Uterus (tissue), 4 donors: ENCODE measurements around the gene ATG4B. TPM values are rescaled to one million over a fixed set of nuclear protein-coding genes. Genes with fewer than 3 reads are reported as not detected.

Experiments used
- DNase-seq, 2 donors: peaks; one replicate each; pipeline ENCODE4 v3.0.0-alpha.2; 2019 to 2020
- H3K27ac ChIP-seq, 2 donors: fragments of 200-600 bp; sonication (generic); 1 replicate in 1 of 2; 2 replicates in 1 of 2; pipeline ENCODE4 v1.5.1; 2016 to 2018
- H3K27me3 ChIP-seq, 2 donors: fragments of 200-600 bp; sonication (generic); one replicate each; pipeline ENCODE4 v1.5.1; 2018 to 2019; ENCODE audit warnings: control low read depth in 1 of 2
- H3K36me3 ChIP-seq, 2 donors: fragments of 200-600 bp; sonication (generic); one replicate each; pipeline ENCODE4 v1.5.1; 2019; ENCODE audit warnings: control low read depth in 1 of 2
- H3K4me1 ChIP-seq, 2 donors: fragments of 200-600 bp; sonication (generic); one replicate each; pipeline ENCODE4 v1.5.1; 2018 to 2019; ENCODE audit warnings: control low read depth in 1 of 2
- H3K4me3 ChIP-seq, 2 donors: fragments of 200-600 bp; sonication (generic); 1 replicate in 1 of 2; 2 replicates in 1 of 2; pipeline ENCODE4 v1.5.1; 2018 to 2019; ENCODE audit warnings: mild to moderate bottlenecking in 1 of 2
- H3K9me3 ChIP-seq, 2 donors: fragments of 200-600 bp; sonication (generic); one replicate each; pipeline ENCODE4 v1.5.1; 2019; ENCODE audit warnings: control low read depth in 1 of 2
- POLR2A ChIP-seq, 2 donors: fragments of 450-650 bp; IDR thresholded peaks; one replicate each; pipeline ENCODE4 v1.6.1; 2016; ENCODE audit warnings: antibody characterized with exemption in 2 of 2, mild to moderate bottlenecking in 1 of 2, moderate library complexity in 1 of 2
- intact Hi-C: fragments of 100-400 bp; cut with DNase I; formaldehyde crosslinking; loops from one replicate; pipeline ENCODE4 v1.15.1; 2023; ENCODE audit warnings: low total_unique reads
- total RNA-seq, 4 donors: library from RNA; depleted of rRNA in 3 of 4; stranded (reverse); fragments of >200 nt in 3 of 4; gene quantifications; one replicate each; pipeline versions ENCODE4 v1.1.0 to v1.2.4, GENCODE V29; 2014 to 2023
- TF ChIP-seq, protein P1 (sequence below), 4 experiments: fragments of 200-600 bp in 2 of 4; fragments of 450-650 bp in 2 of 4; sonication (generic) in 2 of 4; IDR thresholded peaks; one replicate each; pipeline ENCODE4 v1.5.1; 2016 to 2019; ENCODE audit warnings: antibody characterized with exemption in 4 of 4, mild to moderate bottlenecking in 2 of 4, moderate library complexity in 1 of 4
- donor health status: DM: yes; HTN: yes; CAD: no.

Gene ATG4B
- total RNA-seq, 4 donors from 2014 or later, result 14.4 to 99.8 (median 56.7) TPM

DNA sequence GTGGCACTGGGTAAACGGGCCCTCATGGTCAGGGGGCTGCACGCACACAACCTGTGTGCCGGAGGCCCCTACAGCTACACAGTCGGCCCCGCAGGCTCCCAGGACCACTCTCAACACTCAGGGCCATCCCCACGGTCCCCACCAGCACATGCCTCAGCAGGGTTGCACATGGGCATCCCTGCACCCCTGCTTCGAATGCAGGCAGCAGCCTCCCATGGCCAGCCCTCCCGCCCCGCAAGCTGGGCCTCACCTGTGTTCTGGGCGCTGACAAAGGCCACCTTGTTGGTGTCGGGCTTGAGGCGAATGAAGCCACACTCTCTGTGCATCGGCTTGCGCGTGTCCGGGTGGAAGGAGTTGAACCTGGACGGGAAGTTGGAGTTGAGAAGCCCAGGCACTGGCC is 34.8 kb upstream of the ATG4B start:
- Histone ChIP-seq H3K4me1 (no peaks in the 10 kb centered on the region), H3K4me3 (no peak overlapping the region), H3K27ac (no peak overlapping the region), H3K27me3 (no peaks in the 10 kb centered on the region), H3K36me3 (no peaks in the 10 kb centered on the region), H3K9me3 (no peaks in the 10 kb centered on the region)
- intact Hi-C loops, result no loop called here
- no peak for TF ChIP-seq POLR2A (IDR thresholded peaks at IDR 0.05)
- TF ChIP-seq, protein P1, sequence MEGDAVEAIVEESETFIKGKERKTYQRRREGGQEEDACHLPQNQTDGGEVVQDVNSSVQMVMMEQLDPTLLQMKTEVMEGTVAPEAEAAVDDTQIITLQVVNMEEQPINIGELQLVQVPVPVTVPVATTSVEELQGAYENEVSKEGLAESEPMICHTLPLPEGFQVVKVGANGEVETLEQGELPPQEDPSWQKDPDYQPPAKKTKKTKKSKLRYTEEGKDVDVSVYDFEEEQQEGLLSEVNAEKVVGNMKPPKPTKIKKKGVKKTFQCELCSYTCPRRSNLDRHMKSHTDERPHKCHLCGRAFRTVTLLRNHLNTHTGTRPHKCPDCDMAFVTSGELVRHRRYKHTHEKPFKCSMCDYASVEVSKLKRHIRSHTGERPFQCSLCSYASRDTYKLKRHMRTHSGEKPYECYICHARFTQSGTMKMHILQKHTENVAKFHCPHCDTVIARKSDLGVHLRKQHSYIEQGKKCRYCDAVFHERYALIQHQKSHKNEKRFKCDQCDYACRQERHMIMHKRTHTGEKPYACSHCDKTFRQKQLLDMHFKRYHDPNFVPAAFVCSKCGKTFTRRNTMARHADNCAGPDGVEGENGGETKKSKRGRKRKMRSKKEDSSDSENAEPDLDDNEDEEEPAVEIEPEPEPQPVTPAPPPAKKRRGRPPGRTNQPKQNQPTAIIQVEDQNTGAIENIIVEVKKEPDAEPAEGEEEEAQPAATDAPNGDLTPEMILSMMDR (IDR thresholded peaks at IDR 0.05), result no peak
- no peak for DNase-seq

DNA sequence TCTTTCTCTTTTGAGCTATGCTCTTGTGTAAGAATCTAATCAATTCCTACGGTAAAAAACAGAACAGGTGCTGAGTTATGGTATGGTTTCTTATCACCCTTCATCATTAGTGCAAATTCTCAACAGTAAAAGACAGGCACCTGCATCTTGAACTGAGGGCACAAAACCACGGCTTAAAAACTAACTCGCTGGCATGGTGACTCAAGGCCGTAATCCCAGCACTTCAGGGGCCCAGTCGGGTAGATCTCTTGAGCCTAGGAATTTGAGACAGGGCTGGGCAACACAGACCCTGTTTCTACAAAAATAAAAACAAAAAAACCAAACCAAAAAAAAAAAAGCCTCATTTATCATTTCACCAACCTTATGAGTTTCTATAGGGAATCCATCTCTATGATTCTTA is 33.8 kb upstream of the ATG4B start:
- DNase-seq, result no peak
- H3K9me3 ChIP-seq, result no peaks in the 10 kb centered on the region
- H3K4me3 ChIP-seq, result no peak overlapping the region
- intact Hi-C loops, result no loop called here
- H3K27me3 ChIP-seq, result no peaks in the 10 kb centered on the region
- no peaks in the 10 kb centered on the region for H3K4me1 ChIP-seq
- no peaks in the 10 kb centered on the region for H3K36me3 ChIP-seq
- TF ChIP-seq POLR2A (IDR thresholded peaks at IDR 0.05), result no peak
- TF ChIP-seq, protein P1 (IDR thresholded peaks at IDR 0.05), result no peak
- H3K27ac ChIP-seq, result no peak overlapping the region

DNA sequence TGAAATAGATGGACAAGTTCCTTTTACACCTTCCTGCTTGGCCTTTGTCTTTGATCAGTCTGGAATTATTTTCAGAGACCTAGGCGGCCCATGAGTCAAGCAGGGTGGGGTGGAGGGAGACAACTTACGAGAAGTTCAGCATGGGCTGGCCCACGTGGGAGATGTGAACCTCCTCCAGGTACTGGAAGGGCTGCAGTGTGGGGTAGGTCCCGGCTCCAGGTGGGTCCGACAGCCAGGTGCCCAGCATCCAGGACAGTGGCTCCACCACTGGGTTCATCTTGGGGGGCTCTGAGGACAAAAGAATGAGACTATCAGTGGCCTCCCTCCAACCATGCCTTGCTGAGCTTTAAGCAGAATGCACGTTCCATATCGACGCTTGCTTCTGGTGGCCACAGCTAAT is 31.3 kb upstream of the ATG4B start:
- Histone ChIP-seq H3K36me3 (no peaks in the 10 kb centered on the region), H3K4me1 (no peaks in the 10 kb centered on the region), H3K9me3 (no peaks in the 10 kb centered on the region), H3K27me3 (no peaks in the 10 kb centered on the region), H3K4me3 (no peak overlapping the region), H3K27ac (no peak overlapping the region)
- TF ChIP-seq, protein P1 (IDR thresholded peaks at IDR 0.05), result no peak
- TF ChIP-seq POLR2A (IDR thresholded peaks at IDR 0.05), result no peak
- intact Hi-C loops, result no loop called here
- no peak for DNase-seq

DNA sequence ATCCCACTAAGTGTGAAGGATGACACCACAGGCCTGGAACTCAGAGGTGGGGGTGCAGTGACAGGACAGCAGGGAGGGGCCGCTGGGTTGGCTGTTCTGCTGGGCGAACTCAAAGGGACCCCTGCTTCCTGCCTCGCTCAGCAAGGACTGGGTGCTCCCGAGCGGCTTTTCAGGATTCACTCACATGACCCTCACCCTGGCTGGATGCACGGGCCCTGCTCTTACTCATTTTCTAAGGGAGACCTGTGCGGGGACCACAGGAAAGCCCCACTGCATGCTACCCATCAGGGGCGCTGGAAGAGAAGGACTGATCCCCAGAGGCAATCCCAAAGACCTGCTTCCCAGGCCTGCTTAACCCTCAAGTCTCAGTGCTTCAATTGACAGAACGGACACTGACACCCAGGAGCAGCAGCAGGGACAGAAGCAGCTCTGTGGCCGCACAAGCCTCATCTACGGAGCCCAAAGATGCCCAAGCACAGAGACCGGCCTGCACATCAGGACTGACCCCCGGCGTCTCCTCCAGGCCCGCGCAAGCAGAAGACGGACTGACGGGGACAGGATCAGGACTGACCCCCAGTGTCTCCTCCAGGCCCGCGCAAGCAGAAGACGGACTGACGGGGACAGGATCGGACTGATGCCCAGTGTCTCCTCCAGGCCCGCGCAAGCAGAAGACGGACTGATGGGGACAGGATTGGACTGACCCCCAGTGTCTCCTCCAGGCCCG is 30.2 kb upstream of the ATG4B start:
- no peaks in the 10 kb centered on the region for H3K36me3 ChIP-seq
- no peak overlapping the region for H3K27ac ChIP-seq
- TF ChIP-seq, protein P1 (IDR thresholded peaks at IDR 0.05), result no peak
- no peak for TF ChIP-seq POLR2A (IDR thresholded peaks at IDR 0.05)

DNA sequence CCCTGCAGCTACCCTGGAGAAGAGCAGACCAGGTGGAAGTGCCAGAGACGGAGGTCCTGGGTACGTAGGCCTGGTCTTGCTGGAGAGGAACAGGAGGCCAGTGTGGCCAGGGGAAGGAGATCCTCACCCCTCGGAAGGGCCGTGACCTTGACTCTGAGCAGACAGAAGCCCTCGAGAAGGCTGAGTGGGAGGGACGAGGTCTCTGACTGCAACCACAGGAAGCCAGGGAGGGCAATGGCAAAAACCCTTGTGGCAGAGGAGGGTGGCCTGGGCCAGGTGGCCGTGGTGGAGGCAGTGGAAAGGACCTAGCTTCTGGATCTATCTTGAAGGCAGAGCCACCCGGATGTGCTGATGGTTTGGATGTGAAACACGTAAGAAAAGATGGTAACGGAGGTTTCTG is 28.6 kb upstream of the ATG4B start:
- DNase-seq, result no peak
- Histone ChIP-seq H3K27me3 (no peaks in the 10 kb centered on the region), H3K36me3 (no peaks in the 10 kb centered on the region), H3K4me1 (no peaks in the 10 kb centered on the region), H3K9me3 (no peaks in the 10 kb centered on the region), H3K27ac (no peak overlapping the region), H3K4me3 (no peak overlapping the region)
- TF ChIP-seq, protein P1 (IDR thresholded peaks at IDR 0.05), result no peak
- TF ChIP-seq POLR2A (IDR thresholded peaks at IDR 0.05), result no peak
- intact Hi-C loops, result no loop called here

More for the DNA sequence above, 30.2 kb upstream of the ATG4B start:
- Histone ChIP-seq H3K4me3 (no peak overlapping the region), H3K9me3 (no peaks in the 10 kb centered on the region), H3K27me3 (no peaks in the 10 kb centered on the region), H3K4me1 (no peaks in the 10 kb centered on the region)
- intact Hi-C loops, result no loop called here
- no peak for DNase-seq
